ENCODE data around the gene CARD6. TPM values are rescaled to one million over a fixed set of nuclear protein-coding genes. Genes with fewer than 3 reads are reported as not detected.

The CARD6 gene
- total and polyA plus RNA-seq, 2 of the 8 experiments (the other 6 are each of a cell fraction or from before 2014, with no cell fraction given), result 0.41 to 0.50 TPM

GRCh38 chr5:40909264-40909663, 68.1 kb downstream of the CARD6 start, which contains the start of gene C7:
Gene C7, plus strand, starts transcription at chr5:40909497. Its CDS starts 114 bp downstream, at chr5:40909611.
- Histone ChIP-seq H3K27me3 (replicated peaks in 1 of 4; ENCODE audit: control insufficient read depth in 3 of 4, extremely low read depth in 1 of 4, insufficient read depth in 3 of 4, low read length in 3 of 4) (no peaks in the 10 kb centered on the region), H3K36me3 (ENCODE audit: control insufficient read depth in 2 of 4, insufficient read depth in 4 of 4, low read length in 3 of 4) (no peaks in the 10 kb centered on the region), H2AFZ (ENCODE audit: low read length) (no peak within 1 kb of the TSS), H3K4ac (replicated peaks; ENCODE audit: insufficient read length, low read depth, low read length) (no peak within 1 kb of the TSS), H2AK5ac (ENCODE audit: low read depth, low read length) (no peak within 1 kb of the TSS), H3K14ac (ENCODE audit: insufficient read length) (no peak within 1 kb of the TSS), H4K91ac (replicated peaks; ENCODE audit: insufficient read length, low read length) (no peak within 1 kb of the TSS), H4K8ac (ENCODE audit: extremely low read depth, insufficient read depth, low read length) (no peak within 1 kb of the TSS), H3K79me2 (ENCODE audit: control insufficient read depth in 1 of 2, insufficient read depth in 2 of 2, low read length in 2 of 2) (no peaks in the 10 kb centered on the region), H3K9me3 (ENCODE audit: insufficient read depth in 2 of 2, low read depth in 1 of 2, low read length in 1 of 2) (no peaks in the 10 kb centered on the region), H3K79me1 (ENCODE audit: low read depth, low read length) (no peaks in the 10 kb centered on the region), H3K27ac (ENCODE audit: low read depth, low read length) (no peak within 1 kb of the TSS), H2BK5ac (ENCODE audit: low read depth, low read length) (no peak within 1 kb of the TSS), H3K4me1 (replicated peaks in 1 of 4; ENCODE audit: control insufficient read depth in 3 of 4, insufficient read depth in 4 of 4, low read length in 3 of 4) (peaks cover 0 to 4% (median under 1%) of the 10 kb centered on the region in 4 experiments; a peak in 2 of 7 replicates), H2BK120ac (replicated peaks; ENCODE audit: low read depth, low read length) (no peak within 1 kb of the TSS), H3K18ac (ENCODE audit: extremely low read depth, low read length) (no peak within 1 kb of the TSS), H2BK12ac (ENCODE audit: low read depth, low read length) (no peak within 1 kb of the TSS), H2BK15ac (ENCODE audit: low read length) (no peak within 1 kb of the TSS), H3K4me3 (ENCODE audit: extremely low read depth in 1 of 4, insufficient read depth in 2 of 4, low read depth in 3 of 4, low read length in 4 of 4) (no peak within 1 kb of the TSS), H3K4me2 (ENCODE audit: insufficient read depth in 1 of 2, low read depth in 2 of 2, low read length in 2 of 2) (no peak within 1 kb of the TSS), H3K56ac (replicated peaks; ENCODE audit: insufficient read length, low read depth, low read length) (no peak within 1 kb of the TSS), H4K5ac (ENCODE audit: insufficient read length, low read depth, low read length) (no peak within 1 kb of the TSS), H3K23me2 (ENCODE audit: low read depth, low read length) (no peaks in the 10 kb centered on the region), H3K23ac (ENCODE audit: insufficient read length) (no peak within 1 kb of the TSS), H4K20me1 (replicated peaks in 1 of 2; ENCODE audit: control insufficient read depth in 1 of 2, insufficient read depth in 2 of 2, low read length in 2 of 2) (no peaks in the 10 kb centered on the region), H2BK20ac (ENCODE audit: low read length) (no peak within 1 kb of the TSS), H3K9ac (replicated peaks in 1 of 4; ENCODE audit: extremely low read depth in 1 of 4, low read depth in 3 of 4, low read length in 3 of 4) (no peak within 1 kb of the TSS)
- FAIRE-seq (no peak), DNase-seq (ENCODE audit: low read depth in 1 of 2, low spot score in 2 of 2) (no peak)
- CTCF ChIA-PET (ENCODE audit: partially characterized antibody), result interaction anchor here (0.8 kb wide), 2 partner anchors 213 to 442 kb away, joined by 3 read pairs; no protein-coding TSS in a partner anchor
- POLR2A ChIA-PET (ENCODE audit: partially characterized antibody), result no interaction called here
- 55% methylated on average over 3 of the region's 3 CpGs; no CpG with 5 or more reads in 1 of the 2 experiments for WGBS, 2 experiments (ENCODE audit: extremely low coverage in 1 of 2, insufficient coverage in 1 of 2, insufficient read length in 1 of 2, insufficient replicate concordance in 2 of 2, low coverage in 1 of 2, low lambda C conversion rate in 2 of 2, missing lambda C conversion rate in 1 of 2)
- TF ChIP-seq EZH2 (IDR thresholded peaks at IDR 0.05; ENCODE audit: low read depth, low read length, severe bottlenecking) (no peak), KDM4A (IDR thresholded peaks at IDR 0.05; ENCODE audit: low read depth, low read length, severe bottlenecking) (no peak), POLR2AphosphoS5 (IDR thresholded peaks at IDR 0.05; ENCODE audit: low read depth, low read length) (no peak), RAD21 (IDR thresholded peaks at IDR 0.05 in 1 of 2, conservative IDR thresholded peaks at IDR 0.05 in 1 of 2; ENCODE audit: low read depth in 2 of 2, low read length in 2 of 2) (no peak), TEAD4 (IDR thresholded peaks at IDR 0.05; ENCODE audit: low read depth, low read length) (no peak), JUND (IDR thresholded peaks at IDR 0.05; ENCODE audit: low read length) (no peak), FOSL1 (IDR thresholded peaks at IDR 0.05; ENCODE audit: insufficient read depth, low read depth, low read length) (no peak), CTBP2 (IDR thresholded peaks at IDR 0.05; ENCODE audit: borderline replicate concordance, insufficient read depth, insufficient read length, low read length) (no peak), TAF7 (optimal IDR thresholded peaks at IDR 0.05; ENCODE audit: borderline replicate concordance, low read depth, low read length) (no peak), EGR1 (IDR thresholded peaks at IDR 0.05; ENCODE audit: borderline replicate concordance, low read depth, low read length) (no peak), RXRA (IDR thresholded peaks at IDR 0.05; ENCODE audit: insufficient read depth, low read depth, low read length) (no peak), HDAC6 (IDR thresholded peaks at IDR 0.05; ENCODE audit: low read depth, low read length) (no peak), MAX (IDR thresholded peaks at IDR 0.05) (no peak), YY1 (IDR thresholded peaks at IDR 0.05; ENCODE audit: low read depth, low read length) (no peak)

Measured in H1 (cell line).